Measurements from ENCODE around the gene BUD13.

Gene BUD13

GRCh38 chr11:116772443-116773202 lies at the start of gene BUD13 (continued):
- TF ChIP-seq PRDM6 (tag by site-specific recombination; IDR thresholded peaks at IDR 0.05) (no peak), ZNF324 (tag by site-specific recombination; IDR thresholded peaks at IDR 0.05) (peak; percentile 77), KLF16 (tag by site-specific recombination; IDR thresholded peaks at IDR 0.05) (peak; percentile 65; the same call in 1 of the 2 replicates), ZNF560 (tag by site-specific recombination; IDR thresholded peaks at IDR 0.05; ENCODE audit: borderline replicate concordance) (no peak), WT1 (tag by site-specific recombination; IDR thresholded peaks at IDR 0.05) (0 out of 2 replicates have a peak, but pooled peaks have one; percentile 11), ZNF692 (tag by site-specific recombination; IDR thresholded peaks at IDR 0.05) (peak; percentile 62), SCRT2 (tag by site-specific recombination; IDR thresholded peaks at IDR 0.05) (0 out of 2 replicates have a peak, but pooled peaks have one; percentile 21), KLF1 (tag by site-specific recombination; IDR thresholded peaks at IDR 0.05) (peak; percentile 70; the same call in 1 of the 2 replicates), OVOL3 (tag by site-specific recombination; IDR thresholded peaks at IDR 0.05) (peak; percentile 50; the same call in 1 of the 2 replicates)

- no peak for TF ChIP-seq ZNF114 (tag by site-specific recombination; IDR thresholded peaks at IDR 0.05)
- no peak for TF ChIP-seq ZNF223 (tag by site-specific recombination; IDR thresholded peaks at IDR 0.05)
- no peak for TF ChIP-seq ZBTB20 (tag by site-specific recombination; IDR thresholded peaks at IDR 0.05)
- TF ChIP-seq, protein P1, sequence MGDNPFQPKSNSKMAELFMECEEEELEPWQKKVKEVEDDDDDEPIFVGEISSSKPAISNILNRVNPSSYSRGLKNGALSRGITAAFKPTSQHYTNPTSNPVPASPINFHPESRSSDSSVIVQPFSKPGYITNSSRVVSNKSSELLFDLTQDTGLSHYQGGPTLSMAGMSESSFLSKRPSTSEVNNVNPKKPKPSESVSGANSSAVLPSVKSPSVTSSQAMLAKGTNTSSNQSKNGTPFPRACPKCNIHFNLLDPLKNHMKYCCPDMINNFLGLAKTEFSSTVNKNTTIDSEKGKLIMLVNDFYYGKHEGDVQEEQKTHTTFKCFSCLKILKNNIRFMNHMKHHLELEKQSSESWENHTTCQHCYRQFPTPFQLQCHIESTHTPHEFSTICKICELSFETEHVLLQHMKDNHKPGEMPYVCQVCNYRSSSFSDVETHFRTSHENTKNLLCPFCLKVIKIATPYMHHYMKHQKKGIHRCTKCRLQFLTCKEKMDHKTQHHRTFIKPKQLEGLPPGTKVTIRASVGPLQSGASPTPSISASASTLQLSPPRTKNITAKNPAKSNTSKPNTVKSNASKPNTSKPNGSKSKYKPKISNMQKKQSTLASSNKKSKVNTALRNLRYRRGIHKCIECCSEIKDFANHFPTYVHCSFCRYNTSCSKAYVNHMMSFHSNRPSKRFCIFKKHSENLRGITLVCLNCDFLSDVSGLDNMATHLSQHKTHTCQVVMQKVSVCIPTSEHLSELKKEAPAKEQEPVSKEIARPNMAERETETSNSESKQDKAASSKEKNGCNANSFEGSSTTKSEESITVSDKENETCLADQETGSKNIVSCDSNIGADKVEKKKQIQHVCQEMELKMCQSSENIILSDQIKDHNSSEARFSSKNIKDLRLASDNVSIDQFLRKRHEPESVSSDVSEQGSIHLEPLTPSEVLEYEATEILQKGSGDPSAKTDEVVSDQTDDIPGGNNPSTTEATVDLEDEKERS (tag by site-specific recombination; IDR thresholded peaks at IDR 0.05) = no peak
- TF ChIP-seq HOXD13 (CRISPR knock-in tag; IDR thresholded peaks at IDR 0.05; ENCODE audit: borderline replicate concordance) = no peak
- TF ChIP-seq ZFHX2 (tag by site-specific recombination; conservative IDR thresholded peaks at IDR 0.05) = no peak
- TF ChIP-seq, protein P2, sequence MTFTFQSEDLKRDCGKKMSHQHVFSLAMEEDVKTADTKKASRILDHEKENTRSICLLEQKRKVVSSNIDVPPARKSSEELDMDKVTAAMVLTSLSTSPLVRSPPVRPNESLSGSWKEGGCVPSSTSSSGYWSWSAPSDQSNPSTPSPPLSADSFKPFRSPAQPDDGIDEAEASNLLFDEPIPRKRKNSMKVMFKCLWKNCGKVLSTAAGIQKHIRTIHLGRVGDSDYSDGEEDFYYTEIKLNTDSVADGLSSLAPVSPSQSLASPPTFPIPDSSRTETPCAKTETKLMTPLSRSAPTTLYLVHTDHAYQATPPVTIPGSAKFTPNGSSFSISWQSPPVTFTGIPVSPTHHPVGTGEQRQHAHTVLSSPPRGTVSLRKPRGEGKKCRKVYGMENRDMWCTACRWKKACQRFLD (tag by site-specific recombination; IDR thresholded peaks at IDR 0.05) = no peak
- no peaks in the 10 kb centered on the region for H3K9me3 ChIP-seq (ENCODE audit: control insufficient read depth, insufficient read depth, low read depth, low read length)
- ChIA-PET CTCF (interaction anchor here (0.6 to 0.8 kb wide), 3 partner anchors 13 to 204 kb away, joined by 3 to 4 read pairs (median 3); no protein-coding TSS in a partner anchor), POLR2A (no interaction called here)
- H3K27ac ChIP-seq (ENCODE audit: extremely low read depth, low read depth, low read length) = no peak overlapping the region
- H3K4me3 ChIP-seq (ENCODE audit: low read depth, low read length) = no peak overlapping the region
- no peaks in the 10 kb centered on the region for H3K4me1 ChIP-seq (ENCODE audit: control insufficient read depth, insufficient read depth, low read length)
- H3K36me3 ChIP-seq (ENCODE audit: control insufficient read depth in 2 of 2, insufficient read depth in 1 of 2, low read length in 2 of 2) = no peaks in the 10 kb centered on the region
Measured at GRCh38 chr11:116822575-116822974, 49.8 kb upstream of the BUD13 start.
